A673 (cell line): ENCODE data around the gene CBFA2T3. TPM values are rescaled to one million over a fixed set of nuclear protein-coding genes. Genes with fewer than 3 reads are reported as not detected.

Source experiments
- BruUV-seq: library from RNA; stranded (reverse); fragments of 400-500 nt; replicated peaks from 2 replicates; lab custom pipeline; 2021; lab: Mats Ljungman, UMichigan
- CTCF ChIA-PET: fragments of 300-600 bp; sonication (Branson Sonifier 250); formaldehyde crosslinking; loops from one replicate; lab custom pipeline; 2022; ENCODE audit warnings: antibody characterized with exemption; lab: Charles Lee
- POLR2A ChIA-PET: fragments of 300-600 bp; sonication (Branson Sonifier 250); formaldehyde crosslinking; loops from one replicate; lab custom pipeline; 2022; ENCODE audit warnings: antibody characterized with exemption; ENCODE audit not compliant: low non-redundant PET; lab: Charles Lee
- DNase-seq: peaks from one replicate; pipeline ENCODE4 v3.0.0-alpha.2; 2015; ENCODE audit warnings: low spot score
- H3K27ac ChIP-seq: fragments of 200-600 bp; sonication (generic); 2 replicates; pipeline ENCODE4 v1.5.1; 2016; ENCODE audit warnings: mixed run types, low read depth, mild to moderate bottlenecking, mixed read lengths, antibody characterized with exemption, low read length; ENCODE audit not compliant: poor library complexity, severe bottlenecking
- H3K27me3 ChIP-seq: fragments of 200-600 bp; sonication (generic); replicated peaks from 2 replicates; pipeline ENCODE4 v1.6.1; 2017; ENCODE audit warnings: mixed run types, low read depth, mild to moderate bottlenecking, mixed read lengths, antibody characterized with exemption, low read length; ENCODE audit not compliant: insufficient read depth, poor library complexity
- H3K36me3 ChIP-seq: fragments of 200-600 bp; sonication (generic); 2 replicates; pipeline ENCODE4 v1.6.1; 2016; ENCODE audit warnings: mixed run types, mild to moderate bottlenecking, mixed read lengths, antibody characterized with exemption, low read length; ENCODE audit not compliant: insufficient read depth, poor library complexity, severe bottlenecking
- H3K4me1 ChIP-seq: fragments of 200-600 bp; sonication (generic); 2 replicates; pipeline ENCODE4 v1.6.1; 2017; ENCODE audit warnings: mixed run types, mild to moderate bottlenecking, mixed read lengths, antibody characterized with exemption, low read length; ENCODE audit not compliant: insufficient read depth, poor library complexity, severe bottlenecking
- H3K4me3 ChIP-seq: fragments of 200-600 bp; sonication (generic); 2 replicates; pipeline ENCODE4 v1.5.1; 2016; ENCODE audit warnings: low read depth, mixed run types, mild to moderate bottlenecking, mixed read lengths, low read length; ENCODE audit not compliant: poor library complexity, severe bottlenecking
- H3K9me3 ChIP-seq: fragments of 200-600 bp; sonication (generic); 2 replicates; pipeline ENCODE4 v1.6.1; 2016; ENCODE audit warnings: mixed run types, low read depth, mild to moderate bottlenecking, mixed read lengths, antibody characterized with exemption, low read length; ENCODE audit not compliant: poor library complexity, severe bottlenecking
- CTCF ChIP-seq: fragments of 300-800, 200-600 bp; sonication (generic); conservative IDR thresholded peaks from 2 replicates; pipeline ENCODE4 v1.5.1; 2017; ENCODE audit warnings: low read depth, mild to moderate bottlenecking, antibody characterized with exemption, low read length, moderate library complexity, mixed read lengths
- EZH2 ChIP-seq: fragments of 200-600 bp; sonication (generic); IDR thresholded peaks from 2 replicates; pipeline ENCODE4 v1.6.1; 2017; ENCODE audit warnings: borderline replicate concordance, low read depth, mild to moderate bottlenecking, mixed read lengths, antibody characterized with exemption, low read length; ENCODE audit not compliant: poor library complexity, severe bottlenecking
- intact Hi-C: fragments of 100-400 bp; cut with micrococcal nuclease; formaldehyde crosslinking; loops from one replicate; pipeline ENCODE4 v1.10.0; 2022; ENCODE audit not compliant: unreplicated experiment
- total RNA-seq: library from RNA; stranded (reverse); gene quantifications from 2 replicates; pipeline ENCODE4 v1.2.3, GENCODE V29; 2021

The CBFA2T3 gene
- total RNA-seq, 1 experiment from 2014 or later = 1.7 TPM

GRCh38 chr16:88993946-88994600 is 17.1 kb upstream of the CBFA2T3 start:
- no peak overlapping the region for H3K27ac ChIP-seq
- H3K36me3 ChIP-seq = no peaks in the 10 kb centered on the region
- DNase-seq = no peak
- ChIA-PET CTCF (no interaction called here), POLR2A (no interaction called here)
- no peaks in the 10 kb centered on the region for H3K27me3 ChIP-seq
- no peak overlapping the region for H3K4me3 ChIP-seq
- peaks cover 4% of the 10 kb centered on the region for H3K4me1 ChIP-seq
- BruUV-seq = no TSS peak
- intact Hi-C loops = no loop called here
- peaks cover 19% of the 10 kb centered on the region for H3K9me3 ChIP-seq
- TF ChIP-seq EZH2 (no peak), CTCF (no peak)

GRCh38 chr16:88993166-88993761 is 16.3 kb upstream of the CBFA2T3 start:
- intact Hi-C loops = no loop called here
- TF ChIP-seq CTCF (no peak), EZH2 (no peak)
- Histone ChIP-seq H3K27me3 (no peaks in the 10 kb centered on the region), H3K4me1 (peaks cover 4% of the 10 kb centered on the region), H3K36me3 (no peaks in the 10 kb centered on the region), H3K27ac (no peak overlapping the region), H3K4me3 (no peak overlapping the region), H3K9me3 (peaks cover 11% of the 10 kb centered on the region)
- BruUV-seq = no TSS peak
- CTCF ChIA-PET = no interaction called here
- POLR2A ChIA-PET = no interaction called here
- peak; percentile 24 for DNase-seq

- H3K27me3 ChIP-seq = no peaks in the 10 kb centered on the region
- H3K4me1 ChIP-seq = peaks cover 4% of the 10 kb centered on the region
- CTCF ChIA-PET = no interaction called here
- no peak for DNase-seq
- POLR2A ChIA-PET = no interaction called here
- no peak overlapping the region for H3K27ac ChIP-seq
- H3K36me3 ChIP-seq = no peaks in the 10 kb centered on the region
- H3K9me3 ChIP-seq = peaks cover 4% of the 10 kb centered on the region
- TF ChIP-seq EZH2 = no peak
- TF ChIP-seq CTCF = no peak
- no peak overlapping the region for H3K4me3 ChIP-seq
- no TSS peak for BruUV-seq
- intact Hi-C loops = no loop called here
Measured at GRCh38 chr16:88992351-88993165, 15.6 kb upstream of the CBFA2T3 start.
